Body of pancreas (tissue), 4 donors: ENCODE data around the gene MED14. TPM values are rescaled to one million over a fixed set of nuclear protein-coding genes. Genes with fewer than 3 reads are reported as not detected.
"Not testable (repeated sequence)": the region's sequence is repeated elsewhere in the genome, so short reads cannot be mapped to it uniquely, and the experiment has no call there.

Source experiments
- ATAC-seq: fragments of 150-250 bp; one replicate; pipeline ENCODE4 v1.9.1; 2016
- DNase-seq, 4 donors: peaks; one replicate each; pipeline ENCODE4 v3.0.0-alpha.2; 2019
- H3K27ac ChIP-seq, 4 donors: fragments of 200-600 bp; sonication (generic); 1 replicate in 3 of 4; 2 replicates in 1 of 4; pipeline versions ENCODE4 v1.5.1 to v1.6.1; 2016 to 2019; ENCODE audit warnings: mild to moderate bottlenecking in 1 of 4, mixed read lengths in 1 of 4, moderate library complexity in 1 of 4
- H3K27me3 ChIP-seq, 2 donors: fragments of 200-600 bp; sonication (generic); one replicate each; pipeline ENCODE4 v1.6.0; 2016; ENCODE audit warnings: mild to moderate bottlenecking in 1 of 2
- H3K36me3 ChIP-seq, 2 donors: fragments of 200-600 bp; sonication (generic); replicated peaks in 1 of 2; 2 replicates each; pipeline ENCODE4 v1.5.1; 2016; ENCODE audit warnings: low read depth in 2 of 2; ENCODE audit not compliant: insufficient read depth in 1 of 2
- H3K4me1 ChIP-seq: fragments of 200-600 bp; sonication (generic); one replicate; pipeline ENCODE4 v1.6.0; 2016
- H3K4me3 ChIP-seq, 2 donors: fragments of 200-600 bp; sonication (generic); 1 replicate in 1 of 2; 2 replicates in 1 of 2; pipeline ENCODE4 v1.5.1; 2016 to 2019
- H3K9me3 ChIP-seq, 3 donors: fragments of 200-600 bp; sonication (generic); 1 replicate in 2 of 3; 2 replicates in 1 of 3; pipeline ENCODE4 v1.5.1; 2016
- POLR2A ChIP-seq, 3 donors: fragments of 450-650 bp; IDR thresholded peaks; one replicate each; pipeline ENCODE4 v1.6.1; 2016; ENCODE audit warnings: antibody characterized with exemption in 3 of 3, mild to moderate bottlenecking in 2 of 3
- WGBS, 2 donors: methylation state at CpG; one replicate each; pipeline ENCODE4 v1.1.5; 2017; 5-methylcytosine and 5-hydroxymethylcytosine counted together
- intact Hi-C: fragments of 100-400 bp; cut with DNase I; formaldehyde crosslinking; loops from one replicate; pipeline ENCODE4 v1.15.1; 2023
- total RNA-seq, 2 donors: library from RNA; depleted of rRNA; stranded (reverse); fragments of >200 nt; gene quantifications; one replicate each; pipeline ENCODE4 v1.1.0, GENCODE V29; 2016
- TF ChIP-seq, protein P1 (sequence below), 7 experiments: fragments of 450-650 bp in 4 of 7; fragments of 200-600 bp in 3 of 7; sonication (generic) in 3 of 7; IDR thresholded peaks; one replicate each; pipeline ENCODE4 v1.5.1; 2016 to 2019; ENCODE audit warnings: antibody characterized with exemption in 7 of 7

The MED14 gene
- total RNA-seq, 2 donors from 2014 or later: 21.4 to 27.0 TPM

DNA sequence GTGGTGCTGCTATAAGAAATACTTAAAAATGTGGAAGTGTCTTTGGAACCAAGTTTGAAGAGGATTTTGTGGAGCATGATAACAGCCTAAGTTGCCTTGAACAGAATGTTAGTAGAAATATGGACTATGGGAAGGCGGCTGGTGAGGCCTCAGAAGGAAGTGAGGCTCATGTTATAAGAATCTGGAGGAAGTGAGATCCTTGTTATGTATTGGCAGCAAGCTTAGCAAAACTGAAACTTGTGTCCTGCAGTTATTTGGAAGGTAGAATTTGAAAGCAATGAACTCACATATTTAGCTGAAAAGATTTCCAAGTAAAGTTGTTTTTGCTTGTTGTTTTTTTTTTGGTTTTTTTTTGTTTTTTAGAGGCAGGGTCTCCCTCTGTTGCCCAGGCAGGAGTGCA lies 13.6 kb upstream of the MED14 start:
- Histone ChIP-seq H3K27me3 (no peaks in the 10 kb centered on the region), H3K9me3 (no peaks in the 10 kb centered on the region), H3K4me3 (no peak overlapping the region), H3K4me1 (no peaks in the 10 kb centered on the region), H3K36me3 (no peaks in the 10 kb centered on the region), H3K27ac (no peak overlapping the region)
- TF ChIP-seq POLR2A (IDR thresholded peaks at IDR 0.05): no peak
- TF ChIP-seq, protein P1, sequence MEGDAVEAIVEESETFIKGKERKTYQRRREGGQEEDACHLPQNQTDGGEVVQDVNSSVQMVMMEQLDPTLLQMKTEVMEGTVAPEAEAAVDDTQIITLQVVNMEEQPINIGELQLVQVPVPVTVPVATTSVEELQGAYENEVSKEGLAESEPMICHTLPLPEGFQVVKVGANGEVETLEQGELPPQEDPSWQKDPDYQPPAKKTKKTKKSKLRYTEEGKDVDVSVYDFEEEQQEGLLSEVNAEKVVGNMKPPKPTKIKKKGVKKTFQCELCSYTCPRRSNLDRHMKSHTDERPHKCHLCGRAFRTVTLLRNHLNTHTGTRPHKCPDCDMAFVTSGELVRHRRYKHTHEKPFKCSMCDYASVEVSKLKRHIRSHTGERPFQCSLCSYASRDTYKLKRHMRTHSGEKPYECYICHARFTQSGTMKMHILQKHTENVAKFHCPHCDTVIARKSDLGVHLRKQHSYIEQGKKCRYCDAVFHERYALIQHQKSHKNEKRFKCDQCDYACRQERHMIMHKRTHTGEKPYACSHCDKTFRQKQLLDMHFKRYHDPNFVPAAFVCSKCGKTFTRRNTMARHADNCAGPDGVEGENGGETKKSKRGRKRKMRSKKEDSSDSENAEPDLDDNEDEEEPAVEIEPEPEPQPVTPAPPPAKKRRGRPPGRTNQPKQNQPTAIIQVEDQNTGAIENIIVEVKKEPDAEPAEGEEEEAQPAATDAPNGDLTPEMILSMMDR (IDR thresholded peaks at IDR 0.05): no peak
- ATAC-seq: no peak
- no peak for DNase-seq
- intact Hi-C loops: no loop called here
- WGBS, 2 donors: 60 to 88% methylated on average over 1 of the region's 1 CpG

DNA sequence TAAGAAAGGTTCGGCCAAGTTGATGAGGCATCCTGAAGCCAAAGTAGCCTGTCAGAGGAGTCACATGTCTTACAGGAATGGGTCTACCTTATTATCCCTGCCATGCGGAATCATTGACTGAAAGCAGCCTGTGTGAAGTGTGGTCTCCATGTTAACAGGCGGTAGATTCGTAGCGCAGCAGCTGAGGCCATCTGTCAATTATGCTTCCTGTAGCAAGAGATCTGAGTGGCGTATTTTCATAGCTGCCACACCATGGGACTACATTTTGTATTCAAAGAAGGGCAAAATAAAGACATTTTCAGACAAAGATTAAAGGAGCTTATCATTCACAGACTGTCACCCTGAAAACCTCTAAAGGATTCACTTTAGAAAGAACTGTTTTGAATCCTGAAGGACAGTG lies 11.2 kb upstream of the MED14 start:
- intact Hi-C loops: no loop called here
- no peaks in the 10 kb centered on the region for H3K9me3 ChIP-seq
- ATAC-seq (no peak), DNase-seq (no peak)
- no peaks in the 10 kb centered on the region for H3K27me3 ChIP-seq
- TF ChIP-seq, protein P1 (IDR thresholded peaks at IDR 0.05): no peak
- no peak for TF ChIP-seq POLR2A (IDR thresholded peaks at IDR 0.05)
- H3K4me1 ChIP-seq: no peaks in the 10 kb centered on the region
- WGBS, 2 donors: 89 to 91% methylated on average over 6 of the region's 6 CpGs
- no peaks in the 10 kb centered on the region for H3K36me3 ChIP-seq
- H3K27ac ChIP-seq: no peak overlapping the region
- H3K4me3 ChIP-seq: no peak overlapping the region

GRCh38 chrX:40736170-40736505 lies 796 bp upstream of the MED14 start:
- intact Hi-C loops: no loop called here
- Histone ChIP-seq H3K27me3 (no peaks in the 10 kb centered on the region), H3K27ac (peak overlapping the region; percentile 79 to 93 (median 86)), H3K9me3 (no peaks in the 10 kb centered on the region), H3K36me3 (no peaks in the 10 kb centered on the region), H3K4me1 (peaks cover 13% of the 10 kb centered on the region), H3K4me3 (peak overlapping the region; percentile 54 to 58)
- no peak for TF ChIP-seq POLR2A (IDR thresholded peaks at IDR 0.05)
- TF ChIP-seq, protein P1 (IDR thresholded peaks at IDR 0.05): no peak
- ATAC-seq: peak; percentile 18
- 0 to 1% methylated on average over 16 to 17 of the region's 17 CpGs for WGBS, 2 donors
- no peak for DNase-seq

DNA sequence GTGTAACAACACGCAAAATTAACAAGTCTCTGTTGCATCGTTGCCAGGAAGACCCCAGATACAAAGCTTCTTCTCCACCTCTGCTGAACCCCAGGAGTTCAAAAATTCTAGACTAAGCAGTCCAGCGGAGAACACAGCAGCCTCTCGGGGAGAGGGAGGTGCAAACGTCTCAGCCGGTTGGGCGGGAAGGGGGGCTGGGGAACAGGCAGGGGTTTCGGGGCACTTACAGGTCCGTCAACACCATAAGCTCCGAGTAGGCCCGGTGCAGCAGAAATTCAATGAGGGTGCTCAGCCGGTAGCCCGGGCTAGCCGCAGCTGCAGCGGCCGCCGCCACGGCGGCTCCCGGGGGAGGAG lies 394 bp downstream of the MED14 start:
- H3K4me1 ChIP-seq: peaks cover 24% of the 10 kb centered on the region
- no peaks in the 10 kb centered on the region for H3K36me3 ChIP-seq
- ATAC-seq (peak; percentile 23), DNase-seq (peak; percentile 9 to 32 (median 22))
- TF ChIP-seq, protein P1 (IDR thresholded peaks at IDR 0.05): no peak
- no peak for TF ChIP-seq POLR2A (IDR thresholded peaks at IDR 0.05)
- H3K4me3 ChIP-seq: peak overlapping the region; percentile 54 to 58
- no peaks in the 10 kb centered on the region for H3K27me3 ChIP-seq
- H3K9me3 ChIP-seq: no peaks in the 10 kb centered on the region
- intact Hi-C loops: no loop called here
- peak overlapping the region; percentile 79 to 93 (median 86) for H3K27ac ChIP-seq
- 0 to 1% methylated on average over 2 to 12 of the region's 20 CpGs for WGBS, 2 donors

DNA sequence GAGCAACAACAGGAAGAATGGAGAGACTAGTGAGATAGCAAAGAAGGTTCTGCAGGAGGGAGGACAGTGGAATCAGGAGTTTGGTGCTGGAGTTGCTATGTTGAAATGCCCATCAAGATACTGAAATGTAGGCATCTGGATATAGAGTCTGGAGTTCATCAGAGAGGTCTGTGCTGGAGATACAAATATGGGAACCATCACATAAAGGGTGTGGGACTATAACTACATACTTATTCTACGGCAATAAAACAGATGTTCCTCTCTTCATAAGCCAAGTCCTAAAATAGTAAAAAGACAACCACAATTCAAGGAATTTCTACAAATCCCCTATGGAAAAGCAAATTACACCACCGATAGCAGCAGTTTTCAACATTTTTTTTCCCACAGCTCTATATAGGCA lies 1.6 kb downstream of the MED14 start:
- 15 to 17% methylated on average over 2 of the region's 2 CpGs for WGBS, 2 donors
- no peak for TF ChIP-seq POLR2A (IDR thresholded peaks at IDR 0.05)
- TF ChIP-seq, protein P1 (IDR thresholded peaks at IDR 0.05): no peak
- intact Hi-C loops: no loop called here
- H3K27ac ChIP-seq: no peak overlapping the region
- H3K27me3 ChIP-seq: no peaks in the 10 kb centered on the region
- ATAC-seq (no peak), DNase-seq (no peak)
- no peaks in the 10 kb centered on the region for H3K36me3 ChIP-seq
- H3K4me3 ChIP-seq: no peak overlapping the region
- peaks cover 27% of the 10 kb centered on the region for H3K4me1 ChIP-seq
- no peaks in the 10 kb centered on the region for H3K9me3 ChIP-seq

GRCh38 chrX:40732499-40732898 lies 2.8 kb downstream of the MED14 start:
- intact Hi-C loops, H3K9me3 ChIP-seq, H3K27ac ChIP-seq, H3K27me3 ChIP-seq, ATAC-seq, H3K4me3 ChIP-seq, H3K36me3 ChIP-seq, DNase-seq: not testable (repeated sequence)
- WGBS, 2 donors: 100% methylated on average over 1 to 4 of the region's 5 CpGs
- peaks cover 27% of the 10 kb centered on the region for H3K4me1 ChIP-seq
